ENCODE results near the gene PTPN14. TPM values are rescaled to one million over a fixed set of nuclear protein-coding genes. Genes with fewer than 3 reads are reported as not detected.

Gene PTPN14
- total RNA-seq, 1 donor from 2014 or later: 27.2 TPM

DNA sequence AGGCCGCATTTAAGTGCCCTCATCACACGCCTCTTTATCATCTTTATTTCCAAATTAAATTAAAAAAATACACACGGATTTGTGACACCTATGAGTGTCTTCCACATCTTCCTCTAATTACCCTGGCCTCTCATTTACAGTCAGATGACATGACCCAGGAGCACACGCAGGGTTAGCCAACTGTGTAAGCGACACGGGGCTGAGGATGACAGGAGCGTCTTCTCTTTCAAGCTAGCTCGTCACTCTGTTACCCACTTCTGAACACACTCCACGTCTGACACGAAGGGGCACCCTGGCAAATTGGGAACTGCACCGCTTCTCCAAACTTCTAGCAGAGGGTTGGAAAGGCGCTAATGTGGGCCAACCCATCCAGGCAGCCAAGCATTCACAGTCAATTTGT lies 158.3 kb downstream of the PTPN14 start:
- Histone ChIP-seq H3K4me3 (no peak overlapping the region), H3K36me3 (peaks cover 0 to 41% of the 10 kb centered on the region in 2 donors), H3K27me3 (no peaks in the 10 kb centered on the region), H3K9me3 (no peaks in the 10 kb centered on the region), H3K4me1 (peaks cover 0 to 4% of the 10 kb centered on the region in 2 donors), H3K27ac (no peak overlapping the region)
- intact Hi-C loops (cut with DNase I): no loop called here
- TF ChIP-seq, protein P1, sequence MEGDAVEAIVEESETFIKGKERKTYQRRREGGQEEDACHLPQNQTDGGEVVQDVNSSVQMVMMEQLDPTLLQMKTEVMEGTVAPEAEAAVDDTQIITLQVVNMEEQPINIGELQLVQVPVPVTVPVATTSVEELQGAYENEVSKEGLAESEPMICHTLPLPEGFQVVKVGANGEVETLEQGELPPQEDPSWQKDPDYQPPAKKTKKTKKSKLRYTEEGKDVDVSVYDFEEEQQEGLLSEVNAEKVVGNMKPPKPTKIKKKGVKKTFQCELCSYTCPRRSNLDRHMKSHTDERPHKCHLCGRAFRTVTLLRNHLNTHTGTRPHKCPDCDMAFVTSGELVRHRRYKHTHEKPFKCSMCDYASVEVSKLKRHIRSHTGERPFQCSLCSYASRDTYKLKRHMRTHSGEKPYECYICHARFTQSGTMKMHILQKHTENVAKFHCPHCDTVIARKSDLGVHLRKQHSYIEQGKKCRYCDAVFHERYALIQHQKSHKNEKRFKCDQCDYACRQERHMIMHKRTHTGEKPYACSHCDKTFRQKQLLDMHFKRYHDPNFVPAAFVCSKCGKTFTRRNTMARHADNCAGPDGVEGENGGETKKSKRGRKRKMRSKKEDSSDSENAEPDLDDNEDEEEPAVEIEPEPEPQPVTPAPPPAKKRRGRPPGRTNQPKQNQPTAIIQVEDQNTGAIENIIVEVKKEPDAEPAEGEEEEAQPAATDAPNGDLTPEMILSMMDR (IDR thresholded peaks at IDR 0.05): no peak
- no peak for DNase-seq (ENCODE audit: low spot score in 2 of 2)

DNA sequence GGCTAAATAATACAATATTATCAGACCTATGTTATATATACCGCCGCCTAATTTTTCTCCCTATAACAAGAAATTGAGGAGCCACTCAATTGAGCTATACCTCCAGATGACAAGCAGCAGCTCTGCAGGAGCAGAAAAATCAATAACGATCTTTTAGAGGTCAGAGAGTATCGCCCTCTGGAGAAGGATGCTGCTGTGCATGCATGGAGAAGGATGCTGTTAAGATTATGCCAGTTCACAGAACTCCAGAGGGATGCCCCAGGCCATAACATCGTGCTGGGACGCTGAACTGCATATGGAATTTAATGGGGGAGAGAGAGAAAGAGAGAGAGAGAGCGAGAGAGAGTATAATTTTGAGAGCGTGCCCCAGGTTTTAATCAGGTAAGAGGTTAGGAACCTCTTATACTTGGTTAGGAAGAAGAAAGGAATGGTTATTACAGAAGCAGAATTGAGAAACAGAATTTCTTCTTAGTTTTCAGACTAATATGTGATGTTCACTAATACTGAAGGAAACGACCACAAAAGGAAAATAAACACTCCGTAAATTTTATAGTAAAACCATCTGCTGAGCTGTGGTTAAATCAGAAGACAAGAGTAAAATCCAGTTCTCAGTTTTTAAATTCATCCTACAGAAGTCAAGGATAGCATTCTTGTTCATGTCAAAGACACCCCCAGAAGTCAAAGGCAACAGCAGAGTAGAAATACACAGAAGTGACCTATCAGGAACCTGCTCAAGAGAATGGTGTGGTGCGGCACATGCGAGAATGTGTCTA lies 159.3 kb downstream of the PTPN14 start:
- no peak overlapping the region for H3K27ac ChIP-seq
- no peak for DNase-seq (ENCODE audit: low spot score in 2 of 2)
- peaks cover 0 to 4% of the 10 kb centered on the region in 2 donors for H3K4me1 ChIP-seq
- H3K27me3 ChIP-seq: no peaks in the 10 kb centered on the region
- intact Hi-C loops (cut with DNase I): no loop called here
- TF ChIP-seq, protein P1 (IDR thresholded peaks at IDR 0.05): no peak
- no peak overlapping the region for H3K4me3 ChIP-seq
- peaks cover 0 to 32% of the 10 kb centered on the region in 2 donors for H3K36me3 ChIP-seq
- H3K9me3 ChIP-seq: no peaks in the 10 kb centered on the region

DNA sequence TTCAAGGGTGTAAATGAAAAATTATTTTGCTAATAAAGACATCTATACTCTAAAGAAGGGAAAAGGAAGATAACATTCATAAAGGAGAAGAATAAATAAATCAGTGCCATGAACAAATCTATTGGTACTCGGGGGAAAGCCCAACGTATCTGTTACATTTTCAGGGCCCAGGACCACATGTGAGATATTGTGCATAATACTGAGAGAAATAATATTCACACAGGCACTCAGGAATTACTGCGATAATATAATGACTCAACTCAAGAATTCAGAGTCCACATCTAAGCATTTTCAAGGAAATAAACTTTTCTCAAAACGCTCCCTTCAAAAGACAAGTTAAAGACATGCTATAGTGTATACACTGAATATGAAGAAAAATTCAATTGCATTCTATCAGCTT lies 161.7 kb downstream of the PTPN14 start:
- Histone ChIP-seq H3K4me3 (no peak overlapping the region), H3K27me3 (no peaks in the 10 kb centered on the region), H3K27ac (no peak overlapping the region), H3K9me3 (no peaks in the 10 kb centered on the region), H3K36me3 (peaks cover 0 to 39% of the 10 kb centered on the region in 2 donors), H3K4me1 (peaks cover 0 to 4% of the 10 kb centered on the region in 2 donors)
- no peak for DNase-seq (ENCODE audit: low spot score in 2 of 2)
- intact Hi-C loops (cut with DNase I): loop anchor here (2.0 kb wide), 1 partner anchor 195 kb away; no protein-coding TSS in a partner anchor
- TF ChIP-seq, protein P1 (IDR thresholded peaks at IDR 0.05): no peak

DNA sequence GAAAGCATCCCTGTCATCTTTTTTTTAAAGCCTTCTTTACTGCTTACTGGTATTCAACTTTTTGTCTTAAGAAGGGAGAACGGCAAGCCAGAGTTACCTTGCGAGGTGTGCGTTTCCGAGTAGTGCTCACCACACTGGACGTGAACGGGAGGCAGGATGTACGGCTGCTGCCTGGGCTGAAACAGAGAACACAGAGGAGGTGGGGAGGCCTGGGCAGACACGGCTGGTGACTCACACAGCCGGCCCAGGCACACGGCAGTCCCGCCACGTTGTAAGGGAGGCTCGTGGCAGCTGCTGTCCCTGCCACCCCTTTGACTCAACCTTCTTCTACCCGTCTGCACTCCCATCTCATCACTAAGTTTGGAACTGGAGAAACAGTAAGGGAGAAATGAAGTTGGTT lies 164.7 kb downstream of the PTPN14 start:
- peaks cover 0 to 4% of the 10 kb centered on the region in 2 donors for H3K4me1 ChIP-seq
- peak overlapping the region in 1 of 2 donors; percentile 2 for H3K27ac ChIP-seq
- TF ChIP-seq, protein P1 (IDR thresholded peaks at IDR 0.05): no peak
- no peaks in the 10 kb centered on the region for H3K9me3 ChIP-seq
- H3K27me3 ChIP-seq: no peaks in the 10 kb centered on the region
- no peak for DNase-seq (ENCODE audit: low spot score in 2 of 2)
- peaks cover 19 to 33% of the 10 kb centered on the region in 2 donors for H3K36me3 ChIP-seq
- intact Hi-C loops (cut with DNase I): no loop called here
- H3K4me3 ChIP-seq: no peak overlapping the region

DNA sequence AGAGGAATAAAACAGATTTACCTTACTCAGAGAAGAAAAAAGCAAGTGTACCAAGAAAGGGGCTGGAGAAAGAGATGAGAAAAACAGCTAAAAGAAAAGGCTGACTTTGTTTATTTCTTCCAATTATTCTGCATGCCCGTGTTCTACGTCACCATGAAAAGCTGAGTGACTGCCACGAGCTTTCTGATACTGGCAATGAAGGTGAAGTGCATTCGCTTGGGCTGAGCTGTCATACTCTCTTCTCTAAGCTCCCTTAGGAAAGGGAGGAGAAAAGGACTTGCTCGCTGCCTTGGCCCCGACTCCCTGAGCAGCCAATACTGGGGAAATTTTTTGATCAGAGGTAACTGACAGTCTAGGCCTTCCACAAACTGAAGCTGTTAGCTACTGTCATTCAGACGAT lies 165.1 kb downstream of the PTPN14 start:
- intact Hi-C loops (cut with DNase I): no loop called here
- Histone ChIP-seq H3K27me3 (no peaks in the 10 kb centered on the region), H3K9me3 (no peaks in the 10 kb centered on the region), H3K36me3 (peaks cover 19 to 32% of the 10 kb centered on the region in 2 donors), H3K27ac (no peak overlapping the region), H3K4me1 (peaks cover 0 to 4% of the 10 kb centered on the region in 2 donors), H3K4me3 (no peak overlapping the region)
- DNase-seq (ENCODE audit: low spot score in 2 of 2): no peak
- TF ChIP-seq, protein P1 (IDR thresholded peaks at IDR 0.05): no peak
